Measurements from ENCODE around the gene MSL3.

Gene MSL3

GRCh38 chrX:11757719-11758399 is at the start of gene MSL3:
MSL3 (plus strand) TSS chrX:11758237; CDS start chrX:11758264, 27 bp downstream.
- peak; percentile 2 to 23 for DNase-seq

DNA sequence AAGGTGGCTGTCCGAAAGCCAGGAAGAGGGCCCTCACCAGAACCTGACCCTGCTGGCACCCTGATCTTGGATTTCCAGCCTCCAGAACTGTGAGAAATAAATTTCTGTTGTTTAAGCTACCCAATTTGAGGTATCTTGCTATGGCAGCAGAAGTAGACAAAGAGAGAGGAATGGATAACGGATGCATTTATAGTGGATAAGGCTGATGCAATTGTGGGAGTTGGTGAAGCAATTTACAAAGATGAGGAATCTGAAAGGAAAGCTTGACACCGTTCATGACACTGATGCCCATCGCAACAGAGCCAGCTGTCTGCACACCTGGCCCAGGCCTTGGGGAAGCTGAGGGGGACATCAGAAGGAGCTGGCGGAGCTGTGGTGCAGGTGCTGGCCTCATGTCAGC is 35.7 kb upstream of the MSL3 start:
- DNase-seq: no peak

- no peak for DNase-seq
Observed at GRCh38 chrX:11724122-11725017, 33.7 kb upstream of the MSL3 start.

GRCh38 chrX:11725631-11726442 is 32.2 kb upstream of the MSL3 start:
- no peak for DNase-seq

DNA sequence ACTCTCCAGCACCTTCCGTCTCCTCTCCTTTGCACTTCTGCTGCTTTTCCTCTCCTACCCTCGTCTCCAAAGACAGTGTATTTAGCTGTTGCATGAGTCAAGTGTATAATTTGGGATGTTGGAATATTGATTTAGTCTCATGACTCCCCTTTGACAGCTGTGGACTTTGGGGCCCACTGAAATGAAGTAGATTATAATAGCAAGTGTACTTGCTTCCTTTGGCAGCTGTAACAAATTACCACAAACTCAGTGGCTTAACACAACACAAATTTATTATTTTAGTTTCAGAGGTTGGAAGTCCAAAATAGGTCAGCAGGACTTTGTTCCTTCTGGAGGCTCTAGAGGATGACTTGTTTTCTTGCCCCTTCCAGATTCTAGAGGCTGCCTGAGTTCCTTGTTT is 29.5 kb upstream of the MSL3 start:
- no peak for DNase-seq

GRCh38 chrX:11733614-11734013 is 24.4 kb upstream of the MSL3 start:
- no peak for DNase-seq

DNA sequence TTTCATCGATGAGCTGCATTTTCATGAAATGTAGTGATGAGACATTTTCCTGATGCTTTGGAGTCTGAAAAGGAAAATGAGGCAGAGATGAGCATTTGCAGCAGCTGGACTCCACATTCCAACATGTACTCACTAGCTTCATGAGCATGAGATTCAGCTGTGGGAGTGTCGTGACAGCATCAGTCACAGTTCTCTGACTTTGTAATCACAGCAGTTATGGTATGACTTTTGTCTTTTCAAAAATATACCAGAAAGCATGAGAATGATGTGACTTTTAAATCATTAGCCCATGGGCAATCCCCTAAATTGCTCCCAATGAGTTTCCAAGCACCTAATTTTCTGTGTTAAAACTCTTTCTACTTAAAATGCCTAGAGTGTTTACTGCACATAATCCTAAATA is 18.3 kb upstream of the MSL3 start:
- DNase-seq: no peak

DNA sequence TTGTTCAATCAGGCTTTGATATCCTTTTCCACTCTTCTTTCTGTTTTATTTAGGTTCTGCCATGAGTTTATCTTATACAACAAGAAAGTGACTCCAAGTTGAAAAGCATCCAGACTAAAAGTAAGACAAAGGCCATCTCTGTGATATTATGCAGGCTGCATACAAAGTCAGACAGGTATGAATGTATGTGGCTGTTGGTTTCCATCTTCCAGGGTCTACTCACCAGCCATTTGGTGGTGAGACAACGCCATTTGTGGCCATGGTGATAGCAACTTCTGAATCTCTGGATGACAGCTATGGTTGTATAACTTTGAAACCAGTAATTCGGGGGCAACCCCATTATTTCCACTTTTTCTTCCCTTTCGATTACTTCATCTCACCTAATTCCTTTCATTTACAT is 17.2 kb upstream of the MSL3 start:
- no peak for DNase-seq

GRCh38 chrX:11741574-11741973 is 16.5 kb upstream of the MSL3 start:
- DNase-seq: no peak

DNA sequence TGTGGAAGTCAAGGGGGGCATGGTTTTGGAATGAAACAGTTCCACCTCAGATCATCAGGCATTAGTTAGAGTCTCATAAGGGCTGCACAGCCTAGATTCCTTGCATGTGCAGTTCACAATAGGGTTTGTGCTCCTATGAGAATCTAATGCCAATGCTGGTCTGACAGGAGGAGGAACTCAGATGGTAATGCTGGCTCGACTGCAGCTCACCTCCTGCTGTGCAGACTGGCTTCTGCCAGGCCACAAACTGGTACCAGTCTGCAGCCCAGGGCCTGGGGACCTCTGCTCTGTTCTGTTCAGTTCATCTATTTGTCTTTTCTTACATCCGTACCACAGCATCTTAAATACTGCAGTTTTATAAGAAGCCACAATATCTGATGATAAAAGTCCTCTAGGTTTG is 12.2 kb upstream of the MSL3 start:
- no peak for DNase-seq

- DNase-seq: no peak
Observed at GRCh38 chrX:11750046-11750445, 8.0 kb upstream of the MSL3 start.

DNA sequence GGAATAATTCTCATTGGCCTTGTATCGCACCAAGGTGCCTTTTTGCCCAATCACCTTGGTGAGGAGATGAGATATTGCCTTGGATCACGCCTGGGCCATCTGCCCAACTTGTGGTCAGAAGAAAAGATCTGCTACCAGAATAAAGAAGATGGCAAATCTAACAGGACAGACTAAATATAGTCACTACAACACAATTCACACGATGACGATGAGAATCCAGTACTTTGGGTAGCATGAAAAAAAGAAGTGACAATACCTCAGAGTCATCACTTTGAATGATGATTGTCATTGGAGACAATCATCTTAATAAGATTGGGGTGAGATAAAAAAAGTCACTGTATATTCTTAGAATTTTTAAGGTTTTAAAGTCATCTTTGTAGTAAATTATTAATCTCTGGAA is 7.3 kb upstream of the MSL3 start:
- DNase-seq: no peak

DNA sequence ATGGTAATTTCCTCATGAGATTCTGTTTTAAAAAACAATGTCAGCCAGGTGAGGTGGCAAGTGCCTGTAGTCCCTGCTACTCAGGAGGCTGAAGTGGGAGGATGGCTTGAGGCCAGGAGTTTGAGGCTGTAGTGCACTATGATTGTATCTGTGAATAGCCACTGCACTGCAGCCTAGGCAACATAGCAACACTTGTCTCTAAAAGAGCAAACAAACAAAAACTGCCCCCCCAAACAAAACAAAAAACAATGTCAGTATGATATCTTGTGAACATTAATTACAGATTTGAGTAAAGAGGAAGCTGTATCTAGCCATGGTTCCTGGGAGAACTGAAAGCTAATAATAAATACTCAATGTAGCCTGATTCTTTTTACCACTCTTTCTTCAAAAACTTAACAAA is 6.8 kb upstream of the MSL3 start:
- DNase-seq: no peak

DNA sequence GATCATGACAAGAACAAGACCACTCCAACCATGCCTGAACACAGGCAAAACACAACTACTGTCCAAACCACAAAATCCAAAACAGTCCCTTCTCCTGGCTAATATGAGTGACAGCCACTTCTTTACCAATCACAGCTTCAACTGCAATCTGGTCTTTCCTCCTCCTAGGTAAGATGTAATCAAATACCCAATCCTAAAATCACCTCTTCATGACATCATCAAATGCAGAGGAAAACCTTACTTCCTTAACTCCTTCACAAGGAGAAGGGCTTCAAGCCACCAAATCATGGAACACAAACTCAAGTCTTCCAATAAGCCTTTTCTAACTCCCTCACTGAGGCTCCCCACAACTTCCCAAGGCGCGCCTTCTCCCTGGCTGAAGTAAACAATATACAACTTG is 4.4 kb upstream of the MSL3 start:
- no peak for DNase-seq

DNA sequence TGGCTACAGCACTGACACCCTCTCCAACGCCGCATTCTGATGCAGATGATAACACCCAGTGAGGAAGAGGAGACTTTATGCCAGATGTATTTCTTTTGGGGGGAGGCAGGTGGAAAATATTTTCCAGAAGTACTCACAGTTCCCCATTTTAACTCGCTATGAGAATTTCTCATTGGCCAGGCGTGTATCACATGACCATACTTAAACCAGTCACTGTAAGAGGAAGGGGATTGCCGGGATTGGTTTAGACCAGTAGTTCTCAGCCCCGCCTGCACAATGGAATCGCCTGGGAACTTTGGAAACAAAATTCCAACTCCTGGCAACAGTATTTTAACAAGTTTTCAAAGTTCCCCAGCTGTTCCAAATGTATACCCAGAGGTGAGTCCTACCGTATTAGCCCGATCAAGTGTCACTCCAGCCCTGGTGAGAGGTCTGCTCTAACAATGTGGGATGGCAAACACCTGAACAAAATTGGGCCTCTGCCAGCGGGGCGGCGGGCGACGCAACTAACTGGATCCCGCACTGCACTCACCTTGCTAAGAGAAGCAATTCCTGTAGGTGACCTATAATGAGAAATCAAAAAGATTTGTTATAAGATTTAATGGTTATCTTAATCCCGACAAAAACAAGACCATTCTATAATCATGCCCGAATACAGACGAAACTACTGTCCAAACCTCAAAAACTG is 2.9 kb upstream of the MSL3 start:
- no peak for DNase-seq

DNA sequence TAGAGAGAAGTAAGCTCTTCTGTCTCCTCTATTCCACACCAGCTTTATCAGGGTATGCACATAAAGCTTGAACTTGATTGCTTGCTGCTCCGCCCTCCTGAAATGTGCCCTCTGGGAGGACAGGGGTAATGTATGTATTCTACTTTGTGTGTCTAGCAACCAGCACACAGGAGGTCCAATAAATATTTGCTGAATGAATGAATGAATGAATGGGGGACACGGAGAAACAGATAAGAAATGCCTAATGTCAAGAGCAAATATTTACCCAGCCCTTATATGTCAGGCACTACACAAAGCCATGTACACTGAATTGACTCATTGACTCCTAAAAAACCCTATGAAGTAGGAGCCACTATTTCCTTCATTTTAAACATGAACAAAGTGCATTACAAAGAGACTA is 2.3 kb upstream of the MSL3 start:
- DNase-seq: no peak

DNA sequence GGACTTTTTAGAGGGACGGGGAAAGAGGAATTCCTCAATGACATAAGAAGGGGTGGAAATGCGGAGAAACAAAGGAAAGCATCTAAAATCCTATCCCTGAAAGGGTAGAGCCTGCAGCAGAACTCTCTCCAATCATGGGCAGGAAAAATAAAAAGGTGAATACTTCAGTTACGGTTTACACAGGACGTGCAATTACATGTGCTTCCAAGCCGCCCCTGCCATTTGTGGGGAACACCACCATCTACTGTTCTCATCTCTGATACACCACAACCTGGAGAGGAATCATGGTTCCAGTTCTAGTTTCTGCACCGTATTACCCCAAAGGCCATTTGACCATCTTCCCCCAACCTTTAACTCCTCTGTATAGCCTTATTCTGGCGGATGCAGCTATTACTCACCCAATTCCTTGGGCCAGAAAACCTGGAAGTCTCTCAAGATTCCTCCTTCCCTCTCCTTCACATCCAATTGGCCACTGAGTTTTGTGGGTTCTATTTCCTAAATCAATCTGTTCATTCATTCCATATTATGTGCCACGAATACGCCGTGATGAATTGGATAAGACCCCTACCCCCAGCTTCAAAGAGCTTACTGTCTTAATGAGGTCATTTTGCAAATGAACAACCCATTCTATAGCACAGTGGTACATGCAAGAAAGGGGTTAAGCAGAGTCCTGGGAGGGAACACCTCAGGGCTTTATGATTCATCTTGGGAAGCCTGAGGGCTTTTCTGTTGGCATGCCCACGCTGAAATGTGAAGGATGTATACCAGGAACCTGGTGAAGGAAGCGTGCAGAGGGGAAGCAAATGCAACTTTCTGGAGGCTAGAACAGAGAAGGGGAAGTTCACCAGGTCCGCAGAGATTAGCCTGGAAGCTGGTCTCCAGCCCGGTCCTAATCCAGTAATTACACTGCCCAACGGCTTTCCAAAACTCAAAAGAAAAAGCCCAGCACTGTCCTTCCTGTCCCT is 1.4 kb upstream of the MSL3 start:
- DNase-seq: no peak

- DNase-seq: no peak
Observed at GRCh38 chrX:11757397-11757718, 679 bp upstream of the MSL3 start.

DNA sequence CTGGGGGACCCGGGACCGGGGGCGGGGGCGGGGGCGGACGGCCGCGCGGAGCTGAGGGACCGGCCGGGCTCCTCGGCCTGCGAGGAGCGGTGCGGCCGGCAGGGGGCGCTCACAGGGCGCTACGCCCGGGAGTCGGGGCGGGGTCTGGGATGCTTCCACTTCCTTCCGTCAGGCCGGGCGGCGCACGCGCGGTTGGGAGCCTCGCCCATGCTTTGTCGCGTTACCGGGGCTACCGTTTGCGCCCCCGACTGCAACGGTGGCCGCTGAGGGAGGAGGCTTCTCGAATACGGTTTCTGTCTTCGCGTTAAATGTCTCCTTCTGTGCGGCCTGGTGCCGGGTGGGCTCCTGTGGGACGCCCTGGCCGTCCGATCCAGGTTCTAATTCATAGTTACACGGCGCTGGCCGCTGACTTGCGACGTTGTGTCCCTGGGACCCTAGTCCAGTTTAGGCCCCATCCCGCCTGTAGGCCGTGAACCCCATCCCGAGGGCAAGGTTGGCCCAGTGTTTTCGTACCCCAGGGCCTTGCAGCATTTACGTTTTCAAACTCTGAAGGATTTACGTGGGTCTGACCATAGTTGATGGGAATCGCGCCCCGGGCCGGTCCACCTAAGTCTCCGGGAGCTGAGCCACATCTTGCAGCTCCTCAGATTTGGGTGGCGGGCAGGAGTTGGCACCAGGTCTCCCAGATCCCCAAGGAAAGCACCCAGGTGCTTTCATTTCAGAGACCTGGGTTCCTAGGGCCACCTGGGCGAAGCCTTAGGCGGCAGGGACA is 549 bp downstream of the MSL3 start:
- peak; percentile 35 to 73 for DNase-seq

DNA sequence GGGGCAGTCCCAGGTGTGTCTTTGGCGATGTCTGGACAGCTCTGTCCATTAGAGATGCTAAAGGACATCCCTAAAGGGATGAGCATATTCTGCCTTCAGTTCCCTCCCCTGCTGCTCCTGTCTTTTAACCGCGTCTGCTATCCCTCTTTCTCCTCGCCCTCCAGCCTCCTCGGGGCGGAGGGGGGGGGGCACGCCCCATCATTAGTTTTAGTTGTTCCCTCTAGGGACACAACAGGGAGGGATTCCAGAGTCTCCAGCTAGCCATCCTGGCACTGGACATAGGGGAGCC is 1.1 kb downstream of the MSL3 start:
- no peak for DNase-seq
